Measurements from ENCODE around the gene C2CD2. TPM values are rescaled to one million over a fixed set of nuclear protein-coding genes. Genes with fewer than 3 reads are reported as not detected.

C2CD2 gene
- total RNA-seq, 1 donor from 2014 or later = 31.1 TPM

- Mint-ChIP-seq H3K4me3 (no peak overlapping the region), H3K36me3 (peaks cover 2% of the 10 kb centered on the region), H3K27me3 (ENCODE audit: low read depth) (no peaks in the 10 kb centered on the region), H3K27ac (no peak overlapping the region), H3K4me1 (peaks cover 10% of the 10 kb centered on the region), H3K9me3 (no peaks in the 10 kb centered on the region)
- no peak for TF ChIP-seq CTCF (IDR thresholded peaks at IDR 0.05; ENCODE audit: unreplicated experiment)
- DNase-seq (ENCODE audit: low spot score in 2 of 2, unreplicated experiment in 2 of 2) = no peak
These were observed 65.0 kb downstream of the C2CD2 start for GRCh38 chr21:41888749-41889376.

GRCh38 chr21:41887667-41888066 lies 66.2 kb downstream of the C2CD2 start:
- H3K36me3 Mint-ChIP-seq = peaks cover 2% of the 10 kb centered on the region
- H3K27ac Mint-ChIP-seq = no peak overlapping the region
- no peaks in the 10 kb centered on the region for H3K27me3 Mint-ChIP-seq (ENCODE audit: low read depth)
- no peaks in the 10 kb centered on the region for H3K9me3 Mint-ChIP-seq
- H3K4me3 Mint-ChIP-seq = no peak overlapping the region
- H3K4me1 Mint-ChIP-seq = peaks cover 10% of the 10 kb centered on the region
- TF ChIP-seq CTCF (IDR thresholded peaks at IDR 0.05; ENCODE audit: unreplicated experiment) = no peak
- no peak for DNase-seq (ENCODE audit: low spot score in 2 of 2, unreplicated experiment in 2 of 2)

- TF ChIP-seq CTCF (IDR thresholded peaks at IDR 0.05; ENCODE audit: unreplicated experiment) = no peak
- H3K27me3 Mint-ChIP-seq (ENCODE audit: low read depth) = no peaks in the 10 kb centered on the region
- H3K4me1 Mint-ChIP-seq = peaks cover 10% of the 10 kb centered on the region
- DNase-seq (ENCODE audit: low spot score in 2 of 2, unreplicated experiment in 2 of 2) = no peak
- H3K4me3 Mint-ChIP-seq = no peak overlapping the region
- no peak overlapping the region for H3K27ac Mint-ChIP-seq
- no peaks in the 10 kb centered on the region for H3K9me3 Mint-ChIP-seq
- H3K36me3 Mint-ChIP-seq = peaks cover 2% of the 10 kb centered on the region
These were observed 67.5 kb downstream of the C2CD2 start for GRCh38 chr21:41886328-41886727.

- peak overlapping the region; percentile 35 for H3K27ac Mint-ChIP-seq
- no peaks in the 10 kb centered on the region for H3K9me3 Mint-ChIP-seq
- H3K4me1 Mint-ChIP-seq = peaks cover 14% of the 10 kb centered on the region
- DNase-seq (ENCODE audit: low spot score in 2 of 2, unreplicated experiment in 2 of 2) = no peak
- H3K36me3 Mint-ChIP-seq = peaks cover 2% of the 10 kb centered on the region
- H3K27me3 Mint-ChIP-seq (ENCODE audit: low read depth) = no peaks in the 10 kb centered on the region
- no peak overlapping the region for H3K4me3 Mint-ChIP-seq
- TF ChIP-seq CTCF (IDR thresholded peaks at IDR 0.05; ENCODE audit: unreplicated experiment) = no peak
These were observed 68.3 kb downstream of the C2CD2 start for GRCh38 chr21:41885341-41886024.

GRCh38 chr21:41884501-41885030 lies 69.3 kb downstream of the C2CD2 start:
- H3K9me3 Mint-ChIP-seq = no peaks in the 10 kb centered on the region
- peaks cover 17% of the 10 kb centered on the region for H3K4me1 Mint-ChIP-seq
- no peak overlapping the region for H3K4me3 Mint-ChIP-seq
- TF ChIP-seq CTCF (IDR thresholded peaks at IDR 0.05; ENCODE audit: unreplicated experiment) = no peak
- H3K36me3 Mint-ChIP-seq = peaks cover 2% of the 10 kb centered on the region
- no peak overlapping the region for H3K27ac Mint-ChIP-seq
- no peak for DNase-seq (ENCODE audit: low spot score in 2 of 2, unreplicated experiment in 2 of 2)
- no peaks in the 10 kb centered on the region for H3K27me3 Mint-ChIP-seq (ENCODE audit: low read depth)

All from mesothelial cell of epicardium (in vitro differentiated cells).